MCF 10A (cell line): Measurements from ENCODE around the gene KRT81. TPM values are rescaled to one million over a fixed set of nuclear protein-coding genes. Genes with fewer than 3 reads are reported as not detected.

ENCODE experiments used
- Bru-seq: library from RNA; stranded (reverse); fragments of 400-500 nt; gene quantifications from one replicate; lab custom pipeline; 2021; lab: Mats Ljungman, UMichigan
- BruChase-seq, 2 experiments: library from RNA; stranded (reverse); fragments of 400-500 nt; gene quantifications; one replicate each; lab custom pipeline; 2021; lab: Mats Ljungman, UMichigan
- BruUV-seq: library from RNA; stranded (reverse); fragments of 400-500 nt; replicated peaks from 2 replicates; lab custom pipeline; 2021; lab: Mats Ljungman, UMichigan
- CTCF ChIA-PET: fragments of 300-600 bp; sonication (Branson Sonifier 250); formaldehyde crosslinking; extraction: SDS; loops from one replicate; lab custom pipeline; 2021; ENCODE audit warnings: antibody characterized with exemption, inconsistent platforms; lab: Yijun Ruan, JAX
- POLR2A ChIA-PET: fragments of 300-600, 350-650 bp; sonication (Branson Sonifier 250); formaldehyde crosslinking; extraction: SDS; loops from one replicate; lab custom pipeline; 2020; ENCODE audit warnings: antibody characterized with exemption, inconsistent platforms; lab: Yijun Ruan, JAX
- DNase-seq: peaks from one replicate; pipeline ENCODE4 v3.0.0-alpha.2; 2018; ENCODE audit not compliant: unreplicated experiment
- H3K27ac Mint-ChIP-seq: one replicate; pipeline ENCODE4 v1.8.0; 2022; ENCODE audit warnings: mild to moderate bottlenecking, low read depth, mixed read lengths; ENCODE audit not compliant: unreplicated experiment
- H3K27me3 Mint-ChIP-seq: one replicate; pipeline ENCODE4 v1.8.0; 2022; ENCODE audit warnings: mixed read lengths; ENCODE audit not compliant: insufficient read depth, unreplicated experiment
- H3K36me3 Mint-ChIP-seq: one replicate; pipeline ENCODE4 v1.8.0; 2022; ENCODE audit warnings: mild to moderate bottlenecking, moderate library complexity, mixed read lengths; ENCODE audit not compliant: insufficient read depth, unreplicated experiment
- H3K4me1 Mint-ChIP-seq: one replicate; pipeline ENCODE4 v1.8.0; 2022; ENCODE audit warnings: mixed read lengths; ENCODE audit not compliant: insufficient read depth, unreplicated experiment
- H3K4me3 Mint-ChIP-seq: one replicate; pipeline ENCODE4 v1.8.0; 2022; ENCODE audit warnings: mild to moderate bottlenecking, moderate library complexity, mixed read lengths; ENCODE audit not compliant: unreplicated experiment
- H3K9me3 Mint-ChIP-seq: one replicate; pipeline ENCODE4 v1.8.0; 2022; ENCODE audit warnings: mixed read lengths; ENCODE audit not compliant: unreplicated experiment
- intact Hi-C: fragments of 100-400 bp; cut with micrococcal nuclease; formaldehyde crosslinking; loops from 2 replicates; pipeline ENCODE4 v1.14.1; 2022
- long read RNA-seq: library from polyadenylated mRNA; stranded (forward); transcript quantifications from one replicate; pipeline ENCODE4 v2.0.0, GENCODE V29; 2022
- total RNA-seq: library from RNA; stranded (reverse); gene quantifications from 2 replicates; pipeline ENCODE4 v1.2.3, GENCODE V29; 2022
- TF ChIP-seq, protein P1 (sequence below): fragments of 200-600 bp; IDR thresholded peaks from one replicate; pipeline ENCODE4 v1.8.0; 2022; ENCODE audit warnings: antibody characterized with exemption, mild to moderate bottlenecking; ENCODE audit not compliant: unreplicated experiment

The KRT81 gene
- total RNA-seq (2,023 and 2,244 TPM in 2 replicates), Bru-seq, nascent RNA (percentile 99 among the genes with signal in this experiment), BruChase-seq, experiment 1, labeled RNA remaining after a 6-hour chase (percentile 100 among the genes with signal in this experiment), BruChase-seq, experiment 2, labeled RNA remaining after a 2-hour chase (percentile 99 among the genes with signal in this experiment)
- long read RNA-seq, partial matches to known transcripts, result 7,492 of 7,982 reads
- long read RNA-seq, other reads (novel, unspliced or antisense), result 490 of 7,982 reads

DNA sequence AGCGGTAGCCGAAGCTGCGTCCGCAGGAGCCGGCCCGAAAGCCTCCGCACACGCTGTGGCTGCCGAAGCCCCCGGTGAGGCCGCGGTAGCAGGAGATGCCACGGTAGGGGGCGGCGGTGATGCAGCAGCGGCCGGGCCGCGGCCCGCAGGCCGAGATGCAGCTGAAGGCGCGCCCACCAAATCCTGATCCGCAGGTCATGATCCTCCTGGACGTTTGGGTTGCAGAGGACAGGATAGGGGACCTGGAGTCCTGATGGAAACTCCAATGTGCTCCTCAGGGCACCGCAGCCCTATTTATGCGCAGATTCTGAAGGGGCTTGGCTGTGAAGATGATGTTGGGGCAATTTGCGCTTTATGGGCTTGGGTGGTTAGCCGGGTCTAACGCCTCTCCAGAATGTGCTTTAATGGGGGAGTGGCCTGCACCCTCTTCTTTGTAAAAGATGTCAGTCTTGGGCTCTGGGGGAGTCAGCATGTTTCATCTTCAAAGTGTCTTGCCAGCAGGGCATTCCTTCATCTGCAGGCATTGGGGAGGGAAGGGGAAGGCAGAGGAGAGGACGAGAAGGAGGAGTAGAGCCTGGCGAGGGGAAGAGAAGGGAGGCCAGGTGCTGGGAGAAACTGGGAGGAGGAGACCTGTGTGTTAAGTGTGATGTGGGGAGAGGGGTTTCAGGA is at the start of gene KRT81:
KRT81 (minus strand) TSS at position 268 of the 669 bp plus-strand sequence; CDS start at position 199, 69 bp downstream.
- BruUV-seq, result no TSS peak

DNA sequence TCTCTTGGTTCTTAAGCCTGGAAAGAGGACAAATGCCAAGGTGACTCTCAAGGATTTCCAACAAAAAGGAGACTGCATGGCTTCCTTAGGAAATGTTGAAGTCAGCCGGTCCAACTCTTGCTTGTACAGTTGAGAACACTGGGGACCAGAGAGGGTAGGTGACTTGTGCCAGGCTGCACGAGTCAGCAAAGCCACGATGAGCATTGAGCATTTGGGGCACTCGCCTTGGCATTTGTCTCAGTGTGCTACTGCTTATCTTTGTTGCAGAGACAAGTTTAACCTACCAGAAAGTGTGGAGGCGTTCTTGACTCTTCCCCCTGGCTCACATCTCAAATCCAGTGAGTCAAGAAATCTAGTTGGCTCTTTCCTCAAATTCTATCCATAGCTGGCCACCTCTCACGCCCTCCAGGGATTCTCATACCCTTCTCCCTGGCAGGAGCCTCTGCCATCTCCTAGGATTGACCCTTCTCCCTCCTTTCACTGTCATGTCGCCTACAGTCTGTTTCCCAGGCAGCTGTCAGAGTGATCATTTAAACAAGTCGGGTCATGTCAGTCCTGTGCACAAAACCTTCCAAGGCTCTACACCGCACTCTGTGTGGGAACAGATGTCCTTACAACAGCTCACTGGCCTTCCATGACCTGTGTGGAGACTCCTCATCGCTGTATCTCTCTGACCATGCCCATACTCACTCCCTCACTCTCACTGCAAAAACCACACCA is 47.1 kb upstream of the KRT81 start:
- CTCF ChIA-PET, result interaction anchor here (0.7 to 4.9 kb wide), 7 partner anchors 11 to 643 kb away, joined by 3 to 39 read pairs (median 4); no protein-coding TSS in a partner anchor
- Mint-ChIP-seq H3K36me3 (no peaks in the 10 kb centered on the region), H3K4me3 (peak overlapping the region; percentile 39), H3K27ac (peak overlapping the region; percentile 73), H3K4me1 (peaks cover 29% of the 10 kb centered on the region), H3K9me3 (no peaks in the 10 kb centered on the region), H3K27me3 (no peaks in the 10 kb centered on the region)
- POLR2A ChIA-PET, result interaction anchor here (0.6 to 3.3 kb wide), 8 partner anchors 10 to 182 kb away, joined by 3 to 22 read pairs (median 3); partner anchors contain the start of genes KRT5 and KRT7
- intact Hi-C loops, result no loop called here
- DNase-seq, result peak; percentile 81
- TF ChIP-seq, protein P1, sequence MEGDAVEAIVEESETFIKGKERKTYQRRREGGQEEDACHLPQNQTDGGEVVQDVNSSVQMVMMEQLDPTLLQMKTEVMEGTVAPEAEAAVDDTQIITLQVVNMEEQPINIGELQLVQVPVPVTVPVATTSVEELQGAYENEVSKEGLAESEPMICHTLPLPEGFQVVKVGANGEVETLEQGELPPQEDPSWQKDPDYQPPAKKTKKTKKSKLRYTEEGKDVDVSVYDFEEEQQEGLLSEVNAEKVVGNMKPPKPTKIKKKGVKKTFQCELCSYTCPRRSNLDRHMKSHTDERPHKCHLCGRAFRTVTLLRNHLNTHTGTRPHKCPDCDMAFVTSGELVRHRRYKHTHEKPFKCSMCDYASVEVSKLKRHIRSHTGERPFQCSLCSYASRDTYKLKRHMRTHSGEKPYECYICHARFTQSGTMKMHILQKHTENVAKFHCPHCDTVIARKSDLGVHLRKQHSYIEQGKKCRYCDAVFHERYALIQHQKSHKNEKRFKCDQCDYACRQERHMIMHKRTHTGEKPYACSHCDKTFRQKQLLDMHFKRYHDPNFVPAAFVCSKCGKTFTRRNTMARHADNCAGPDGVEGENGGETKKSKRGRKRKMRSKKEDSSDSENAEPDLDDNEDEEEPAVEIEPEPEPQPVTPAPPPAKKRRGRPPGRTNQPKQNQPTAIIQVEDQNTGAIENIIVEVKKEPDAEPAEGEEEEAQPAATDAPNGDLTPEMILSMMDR, result no peak
- BruUV-seq, result no TSS peak

More for the DNA sequence above, at the start of gene KRT81:
- intact Hi-C loops, result no loop called here
- peaks cover 26% of the 10 kb centered on the region for H3K4me1 Mint-ChIP-seq
- DNase-seq, result no peak
- H3K9me3 Mint-ChIP-seq, result no peaks in the 10 kb centered on the region
- H3K36me3 Mint-ChIP-seq, result peaks cover 13% of the 10 kb centered on the region
- TF ChIP-seq, protein P1, result no peak
- ChIA-PET POLR2A (interaction anchor here (1.5 kb wide), 1 partner anchor 10 kb away, joined by 5 read pairs; no protein-coding TSS in a partner anchor), CTCF (no interaction called here)
- H3K4me3 Mint-ChIP-seq, result no peak within 1 kb of the TSS
- no peak within 1 kb of the TSS for H3K27ac Mint-ChIP-seq
- H3K27me3 Mint-ChIP-seq, result no peaks in the 10 kb centered on the region

DNA sequence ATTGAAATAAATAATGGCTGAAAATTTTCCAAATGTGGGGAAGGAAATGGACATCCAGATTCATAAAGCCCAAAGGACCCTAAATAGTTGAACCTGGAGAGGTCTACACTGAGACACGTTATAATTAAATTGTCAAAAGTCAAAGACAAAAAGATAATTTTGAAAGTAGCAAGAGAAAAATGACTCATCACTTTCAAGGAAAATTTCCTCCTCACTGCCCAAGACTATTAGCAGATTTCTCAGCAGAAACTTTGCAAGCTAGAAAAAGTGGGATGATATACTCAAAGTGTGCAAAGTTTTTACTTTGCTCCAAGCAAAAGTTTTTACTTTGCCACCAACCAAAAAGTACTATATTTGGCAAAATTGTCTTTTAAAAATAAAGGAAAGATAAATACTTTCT is 45.7 kb upstream of the KRT81 start:
- no peak overlapping the region for H3K4me3 Mint-ChIP-seq
- POLR2A ChIA-PET, result interaction anchor here (0.6 to 3.3 kb wide), 12 partner anchors 9 to 477 kb away, joined by 3 to 22 read pairs (median 3); partner anchors contain the start of gene KRT4
- intact Hi-C loops, result no loop called here
- H3K4me1 Mint-ChIP-seq, result peaks cover 29% of the 10 kb centered on the region
- H3K36me3 Mint-ChIP-seq, result no peaks in the 10 kb centered on the region
- H3K9me3 Mint-ChIP-seq, result no peaks in the 10 kb centered on the region
- CTCF ChIA-PET, result interaction anchor here (0.9 to 4.9 kb wide), 5 partner anchors 9 to 165 kb away, joined by 3 to 39 read pairs (median 5); no protein-coding TSS in a partner anchor
- BruUV-seq, result no TSS peak
- DNase-seq, result no peak
- no peaks in the 10 kb centered on the region for H3K27me3 Mint-ChIP-seq
- TF ChIP-seq, protein P1, result no peak
- H3K27ac Mint-ChIP-seq, result no peak overlapping the region
